ENCODE data around the gene FAM180A. TPM values are rescaled to one million over a fixed set of nuclear protein-coding genes. Genes with fewer than 3 reads are reported as not detected.

The FAM180A gene
- total RNA-seq, 1 donor = 3.0 TPM

DNA sequence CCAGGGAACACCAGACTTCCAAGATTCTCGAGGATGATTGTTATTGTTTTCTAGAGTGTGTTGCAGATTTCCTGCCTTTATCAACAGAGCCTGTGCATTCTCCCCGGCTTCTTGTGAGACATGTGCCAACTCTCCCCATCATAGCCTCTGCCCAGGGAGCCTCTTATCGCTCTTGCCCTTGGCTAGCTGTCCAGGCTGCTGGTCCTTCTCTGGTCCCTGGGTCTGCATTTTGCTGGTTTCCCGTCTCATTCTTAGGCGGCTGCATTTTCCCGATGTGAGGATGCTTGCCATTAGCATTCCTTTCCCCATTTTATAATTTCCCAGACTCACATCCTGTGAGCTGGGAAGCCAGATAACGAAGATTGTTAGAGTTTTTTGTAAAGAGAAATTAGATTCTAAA lies 35.8 kb downstream of the FAM180A start:
- no peak for TF ChIP-seq CTCF (IDR thresholded peaks at IDR 0.05; ENCODE audit: insufficient read depth, low read depth, low read length)
- DNase-seq (ENCODE audit: low read depth) = peak; percentile 12
- H3K4me3 ChIP-seq (ENCODE audit: low read depth, low read length) = no peak overlapping the region

DNA sequence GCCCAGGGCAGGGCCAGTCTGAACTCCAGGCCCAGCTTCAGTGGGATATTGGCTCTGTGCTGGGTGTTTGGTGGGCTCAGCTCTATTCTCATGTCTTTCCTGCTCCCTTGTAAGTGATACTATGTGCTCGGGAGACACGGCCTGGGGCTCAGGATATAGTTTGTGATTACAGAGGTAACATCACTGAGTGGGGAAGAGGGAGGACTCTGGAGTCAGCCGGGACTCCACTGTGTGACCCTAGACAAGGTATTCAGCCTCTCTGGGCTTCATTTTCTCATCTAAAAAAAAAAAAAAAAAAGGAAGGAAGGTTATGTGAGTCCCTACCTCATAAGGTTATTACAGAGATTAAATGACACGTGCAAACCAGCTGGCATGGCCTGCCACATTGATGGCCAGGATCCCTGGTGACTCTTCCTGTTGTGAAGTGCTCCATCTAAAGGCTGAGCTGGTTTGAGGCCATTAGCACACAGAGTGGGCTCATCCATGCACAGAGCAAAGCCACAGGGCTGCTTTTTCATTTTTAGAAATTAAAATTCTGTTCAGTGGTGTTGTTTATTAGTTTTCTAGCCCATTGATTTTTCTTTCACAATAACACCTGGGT lies 36.3 kb downstream of the FAM180A start:
- no peak for TF ChIP-seq CTCF (IDR thresholded peaks at IDR 0.05; ENCODE audit: insufficient read depth, low read depth, low read length)
- H3K4me3 ChIP-seq (ENCODE audit: low read depth, low read length) = no peak overlapping the region
- no peak for DNase-seq (ENCODE audit: low read depth)

GRCh38 chr7:135711139-135711469 lies 37.5 kb downstream of the FAM180A start:
- no peak for DNase-seq (ENCODE audit: low read depth)
- TF ChIP-seq CTCF (IDR thresholded peaks at IDR 0.05; ENCODE audit: insufficient read depth, low read depth, low read length) = no peak
- H3K4me3 ChIP-seq (ENCODE audit: low read depth, low read length) = no peak overlapping the region

DNA sequence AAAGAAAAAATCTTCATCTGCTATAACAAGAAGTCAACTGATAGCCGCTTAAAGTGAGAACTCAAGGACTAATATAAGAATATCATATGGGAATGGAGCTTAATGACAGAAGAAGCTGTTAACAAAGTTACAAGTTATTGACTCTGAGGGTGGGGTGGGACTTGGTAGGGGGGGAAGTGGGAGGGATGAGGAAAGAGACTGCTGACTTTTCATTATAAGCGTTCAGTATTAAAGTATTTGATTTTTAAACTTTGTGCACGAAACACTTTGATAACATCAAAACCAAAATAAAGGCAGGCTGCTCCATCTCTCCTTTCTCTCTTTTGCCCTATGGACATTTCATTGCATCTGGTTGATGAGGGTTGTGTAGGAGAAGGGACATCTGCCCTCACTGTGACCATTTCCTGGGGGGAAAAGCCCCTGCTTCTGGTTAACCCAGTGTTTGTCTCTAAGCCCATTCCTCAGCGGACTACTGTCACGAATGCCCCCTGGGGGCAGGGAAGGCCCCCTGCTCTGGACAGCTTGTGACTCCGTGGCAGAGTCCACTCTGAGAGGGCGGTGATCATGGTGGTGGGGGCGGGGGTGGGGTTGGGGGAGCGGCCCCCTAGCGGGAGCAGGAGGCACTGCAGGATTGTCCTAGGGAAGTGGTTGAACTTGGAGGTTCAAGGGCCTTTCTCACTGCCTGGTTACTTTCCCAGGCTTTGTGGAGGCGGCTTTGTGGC lies 38.0 kb downstream of the FAM180A start:
- no peak overlapping the region for H3K4me3 ChIP-seq (ENCODE audit: low read depth, low read length)
- TF ChIP-seq CTCF (IDR thresholded peaks at IDR 0.05; ENCODE audit: insufficient read depth, low read depth, low read length) = peak; percentile 51
- no peak for DNase-seq (ENCODE audit: low read depth)

DNA sequence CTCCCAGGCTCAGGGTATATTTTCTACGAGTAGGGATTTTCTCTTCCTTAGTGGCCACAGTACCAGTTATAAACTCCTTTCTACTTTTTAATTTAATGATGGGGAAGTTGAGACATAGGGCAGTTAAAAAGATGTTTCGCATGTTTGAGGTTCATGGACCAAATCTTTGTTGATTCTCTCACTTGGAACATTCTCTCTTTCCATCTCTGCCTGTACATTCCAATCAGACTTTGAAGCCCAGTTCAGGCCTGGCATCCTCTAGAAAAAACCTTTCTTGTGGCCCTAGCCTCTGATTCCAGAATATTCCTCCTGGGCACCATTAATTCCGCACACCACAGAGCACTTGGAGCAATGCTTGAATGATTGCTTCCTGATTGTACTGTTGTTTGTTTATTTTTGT lies 39.1 kb downstream of the FAM180A start:
- no peak overlapping the region for H3K4me3 ChIP-seq (ENCODE audit: low read depth, low read length)
- peak; percentile 16 for DNase-seq (ENCODE audit: low read depth)
- TF ChIP-seq CTCF (IDR thresholded peaks at IDR 0.05; ENCODE audit: insufficient read depth, low read depth, low read length) = no peak

DNA sequence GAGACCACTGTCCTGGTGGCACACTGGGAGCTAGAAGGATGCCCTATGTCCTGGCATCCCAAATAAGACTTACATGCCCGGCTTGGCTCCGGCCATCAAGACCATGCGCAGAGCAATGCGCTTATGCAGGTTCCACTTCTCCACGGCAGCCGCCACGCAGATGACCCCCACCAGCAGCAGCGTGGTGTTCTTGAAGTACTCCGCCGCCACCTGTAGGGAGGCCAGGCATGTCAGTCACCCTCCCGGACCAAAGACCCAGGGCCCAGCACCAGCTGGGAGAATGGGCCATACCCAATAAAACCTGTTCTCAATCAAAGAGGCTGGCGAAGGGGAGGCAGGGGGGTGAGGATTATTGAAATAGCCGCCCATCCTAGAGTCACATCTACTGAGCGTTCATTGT lies 40.6 kb downstream of the FAM180A start:
- no peak overlapping the region for H3K4me3 ChIP-seq (ENCODE audit: low read depth, low read length)
- no peak for TF ChIP-seq CTCF (IDR thresholded peaks at IDR 0.05; ENCODE audit: insufficient read depth, low read depth, low read length)
- DNase-seq (ENCODE audit: low read depth) = no peak

- no peak for TF ChIP-seq CTCF (IDR thresholded peaks at IDR 0.05; ENCODE audit: insufficient read depth, low read depth, low read length)
- DNase-seq (ENCODE audit: low read depth) = no peak
- no peak overlapping the region for H3K4me3 ChIP-seq (ENCODE audit: low read depth, low read length)
Measured at GRCh38 chr7:135707570-135707966, 41.0 kb downstream of the FAM180A start.

All from fibroblast of villous mesenchyme (primary cell).